Right kidney (tissue), 1 donor: ENCODE measurements around the gene GRAMD1A.
A peak's percentile ranks its signal among the peaks of the same experiment; 100 is the strongest.

Experiments
- DNase-seq: peaks from one replicate; pipeline ENCODE4 v3.0.0-alpha.2; 2016

Gene GRAMD1A

DNA sequence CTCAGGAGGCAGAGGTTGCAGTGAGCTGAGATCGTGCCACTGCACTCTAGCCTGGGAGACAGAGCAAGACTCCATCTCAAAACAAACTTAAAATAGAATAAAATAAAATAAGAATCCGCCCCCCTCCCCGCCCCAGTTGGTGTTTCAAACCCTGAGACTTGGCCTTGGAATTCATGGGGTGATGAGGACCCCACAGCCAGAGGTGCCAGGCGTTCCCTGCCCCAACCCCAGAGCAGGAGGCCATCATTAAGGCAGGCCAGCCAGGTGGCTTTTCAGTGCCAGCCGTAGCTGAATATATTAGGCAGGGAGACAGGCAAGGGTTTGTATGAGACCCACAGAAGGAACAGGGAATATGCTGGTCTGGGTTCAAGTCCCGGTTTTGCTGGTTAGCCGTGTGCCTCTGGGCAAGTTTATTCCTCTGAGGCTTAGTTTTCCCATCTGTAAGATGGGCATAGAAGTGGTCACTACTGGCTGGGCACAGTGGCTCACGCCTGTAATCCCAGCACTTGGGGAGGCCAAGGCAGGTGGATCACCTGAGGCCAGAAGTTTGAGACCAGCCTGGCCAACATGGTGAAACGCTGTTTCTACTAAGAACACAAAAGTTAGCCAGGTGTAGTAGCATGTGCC is 53.7 kb downstream of the GRAMD1A start:
- no peak for DNase-seq

DNA sequence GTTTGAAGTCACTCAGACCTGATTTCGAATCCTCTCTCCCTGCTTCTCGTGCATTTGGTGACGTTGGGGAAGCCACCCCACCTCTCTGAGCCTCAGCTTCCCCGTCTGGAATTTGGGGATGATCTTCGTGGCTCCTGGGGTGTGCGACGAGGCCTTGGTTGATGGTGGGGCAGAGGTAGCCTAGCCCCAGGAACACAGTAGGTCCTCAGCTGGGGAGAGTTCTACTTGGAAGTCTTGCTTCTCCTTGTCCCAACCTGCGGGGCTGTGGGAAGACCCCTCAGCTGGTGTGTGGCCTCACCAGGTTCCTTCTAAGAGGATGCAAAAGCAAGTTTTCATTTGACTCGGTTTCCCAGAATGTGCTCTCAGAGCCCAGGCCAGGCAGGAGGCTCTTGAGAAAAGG is 54.5 kb downstream of the GRAMD1A start:
- DNase-seq: no peak

DNA sequence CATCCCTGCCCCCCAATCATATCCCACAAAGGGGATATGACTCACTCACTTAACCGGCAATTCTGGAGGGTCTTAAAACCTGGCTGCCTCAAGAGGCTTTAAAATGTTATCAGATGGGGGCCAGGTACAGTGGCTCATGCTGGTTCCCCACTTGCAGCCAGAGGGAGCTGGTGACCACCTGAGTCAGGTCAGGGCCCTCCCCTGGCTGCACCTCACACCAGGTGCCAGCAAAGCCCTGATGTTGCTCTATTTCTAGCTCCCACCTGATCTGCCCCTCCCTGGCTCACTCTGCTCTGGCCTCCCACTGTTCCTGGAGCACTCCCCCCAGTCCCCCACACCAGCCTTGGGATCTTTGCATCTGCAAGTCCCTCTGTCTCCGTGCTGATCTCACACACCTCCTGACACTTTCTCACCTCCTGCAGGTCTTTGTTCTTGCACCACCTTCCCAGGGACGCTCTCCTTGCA is 55.6 kb downstream of the GRAMD1A start:
- DNase-seq: no peak

DNA sequence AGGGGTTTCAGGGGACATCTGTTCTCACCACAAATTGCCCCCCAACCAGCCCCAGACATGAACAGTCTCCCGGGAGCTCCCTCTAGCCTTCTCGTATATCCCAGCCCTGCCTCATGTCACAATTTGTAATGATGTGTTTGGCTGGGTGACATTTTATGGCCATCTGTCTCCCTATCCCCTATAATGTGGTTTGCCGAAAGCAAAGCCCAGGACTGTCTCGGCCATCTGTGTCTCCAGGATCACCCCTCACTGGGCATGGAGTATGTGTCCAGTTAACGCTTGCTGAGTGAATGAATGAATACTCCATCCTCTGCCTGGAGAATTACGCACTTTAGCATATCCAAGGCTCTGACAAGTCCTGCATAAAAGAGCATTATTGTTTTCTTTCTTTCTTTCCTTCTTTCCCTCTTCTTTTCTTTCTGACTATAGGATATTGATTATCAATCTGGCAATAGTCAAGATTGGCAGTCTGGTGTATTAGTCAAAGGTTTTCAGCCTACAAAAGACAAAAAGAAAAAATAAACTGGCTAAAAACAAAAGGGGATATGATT is 56.5 kb downstream of the GRAMD1A start:
- DNase-seq: no peak

DNA sequence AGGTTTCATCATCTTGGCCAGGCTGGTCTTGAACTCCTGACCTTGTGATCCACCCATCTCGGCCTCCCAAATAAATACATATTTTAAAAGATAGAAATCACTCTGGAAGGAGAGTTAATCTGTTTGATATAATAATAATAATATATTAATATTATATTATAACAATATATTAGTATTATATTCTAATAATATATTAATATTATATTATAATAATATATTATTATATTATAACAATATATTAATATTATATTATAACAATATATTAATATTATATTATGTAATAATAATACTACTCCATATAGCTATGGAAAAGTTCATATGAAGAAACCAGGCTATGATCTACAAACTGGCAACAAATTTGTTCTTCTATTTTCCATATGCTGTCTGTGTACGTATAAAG is 58.2 kb downstream of the GRAMD1A start:
- DNase-seq: no peak

DNA sequence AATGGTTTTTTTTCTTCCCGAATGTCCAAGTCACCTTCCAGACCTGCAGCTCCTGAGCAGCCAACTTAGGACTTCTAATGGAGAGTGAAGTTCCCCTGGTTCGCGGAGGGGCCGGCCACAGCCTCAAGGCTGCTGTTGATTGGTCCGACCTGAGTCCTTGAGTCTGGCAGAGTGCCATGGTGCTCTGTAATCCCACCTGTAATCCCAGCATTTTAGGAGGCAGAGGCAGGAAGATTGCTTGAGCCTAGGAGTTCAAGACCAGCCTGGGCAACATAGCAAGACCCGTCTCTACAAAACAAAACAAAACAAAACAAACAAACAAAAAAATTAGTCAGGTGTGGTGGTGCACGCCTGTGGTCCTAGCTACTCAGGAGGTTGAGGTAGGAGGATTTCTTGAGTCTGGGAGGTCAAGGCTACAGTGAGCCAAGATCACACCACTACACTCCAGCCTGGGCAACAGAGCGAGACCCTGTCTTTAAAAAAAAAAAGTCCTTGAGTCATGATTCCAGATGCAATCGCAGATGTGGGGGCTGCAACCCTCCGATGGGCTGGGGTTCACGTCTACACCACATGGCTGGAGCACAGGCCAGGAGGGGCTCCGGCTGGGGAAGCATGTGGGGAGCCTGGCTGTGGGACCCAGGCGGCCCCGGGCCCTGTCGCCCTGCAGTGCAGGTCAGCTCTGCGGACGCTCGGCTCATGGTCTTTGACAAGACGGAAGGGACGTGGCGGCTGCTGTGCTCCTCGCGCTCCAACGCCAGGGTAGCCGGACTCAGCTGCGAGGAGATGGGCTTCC is 59.1 kb downstream of the GRAMD1A start:
- no peak for DNase-seq

- no peak for DNase-seq
These were observed 59.6 kb downstream of the GRAMD1A start for GRCh38 chr19:35059799-35060091.

DNA sequence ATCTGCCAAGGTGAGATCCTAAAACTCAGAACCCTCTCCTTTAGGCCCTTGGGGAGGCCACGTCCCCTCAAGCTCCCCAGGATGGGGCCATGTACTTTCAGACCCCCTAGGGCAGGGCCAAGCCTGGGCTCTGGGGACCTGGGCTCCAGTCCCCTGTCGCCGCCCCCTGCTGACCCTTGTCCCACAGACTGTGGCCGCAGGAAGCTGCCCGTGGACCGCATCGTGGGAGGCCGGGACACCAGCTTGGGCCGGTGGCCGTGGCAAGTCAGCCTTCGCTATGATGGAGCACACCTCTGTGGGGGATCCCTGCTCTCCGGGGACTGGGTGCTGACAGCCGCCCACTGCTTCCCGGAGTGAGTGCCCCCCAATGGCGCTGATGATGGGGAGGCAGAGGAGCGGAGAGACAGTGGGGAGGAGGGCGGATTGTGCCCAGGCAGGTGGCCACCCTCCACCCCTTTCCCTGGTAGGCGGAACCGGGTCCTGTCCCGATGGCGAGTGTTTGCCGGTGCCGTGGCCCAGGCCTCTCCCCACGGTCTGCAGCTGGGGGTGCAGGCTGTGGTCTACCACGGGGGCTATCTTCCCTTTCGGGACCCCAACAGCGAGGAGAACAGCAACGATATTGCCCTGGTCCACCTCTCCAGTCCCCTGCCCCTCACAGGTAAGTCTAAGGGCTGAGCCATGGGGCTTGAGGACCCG is 60.2 kb downstream of the GRAMD1A start:
- DNase-seq: no peak

GRCh38 chr19:35061583-35062373 is 61.7 kb downstream of the GRAMD1A start:
- no peak for DNase-seq

DNA sequence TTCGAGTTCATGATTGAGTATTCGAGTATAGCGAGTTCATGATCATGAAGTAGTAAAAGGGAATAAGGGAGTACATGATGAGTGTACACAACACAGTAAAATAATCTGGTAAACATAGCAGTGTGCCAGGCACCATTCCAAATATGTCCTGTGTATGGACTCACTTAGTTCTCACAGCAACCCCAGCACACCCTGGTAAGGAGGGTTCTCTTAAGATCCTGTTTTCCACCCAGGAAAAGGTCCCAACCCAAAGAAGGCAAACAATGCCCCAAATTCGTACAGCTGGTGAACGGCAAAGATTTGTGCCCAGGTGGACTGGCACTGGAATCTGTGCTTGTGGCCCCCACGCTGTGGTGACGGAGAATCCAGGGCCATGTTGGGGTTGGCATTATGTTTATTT is 62.8 kb downstream of the GRAMD1A start:
- DNase-seq: no peak

GRCh38 chr19:35063940-35064818 is 64.1 kb downstream of the GRAMD1A start:
- no peak for DNase-seq

DNA sequence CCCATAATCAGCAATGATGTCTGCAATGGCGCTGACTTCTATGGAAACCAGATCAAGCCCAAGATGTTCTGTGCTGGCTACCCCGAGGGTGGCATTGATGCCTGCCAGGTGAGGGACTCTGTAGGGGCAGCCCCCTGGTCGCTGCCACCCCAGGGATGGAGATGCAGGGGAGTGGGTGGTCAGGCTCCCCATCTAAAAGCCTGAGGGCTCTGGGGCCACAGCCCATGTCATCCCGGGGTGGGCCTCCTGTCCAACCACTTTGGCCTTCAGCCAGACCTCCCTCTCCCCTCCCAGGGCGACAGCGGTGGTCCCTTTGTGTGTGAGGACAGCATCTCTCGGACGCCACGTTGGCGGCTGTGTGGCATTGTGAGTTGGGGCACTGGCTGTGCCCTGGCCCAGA is 65.5 kb downstream of the GRAMD1A start:
- no peak for DNase-seq

GRCh38 chr19:35066121-35066520 is 66.0 kb downstream of the GRAMD1A start:
- no peak for DNase-seq

DNA sequence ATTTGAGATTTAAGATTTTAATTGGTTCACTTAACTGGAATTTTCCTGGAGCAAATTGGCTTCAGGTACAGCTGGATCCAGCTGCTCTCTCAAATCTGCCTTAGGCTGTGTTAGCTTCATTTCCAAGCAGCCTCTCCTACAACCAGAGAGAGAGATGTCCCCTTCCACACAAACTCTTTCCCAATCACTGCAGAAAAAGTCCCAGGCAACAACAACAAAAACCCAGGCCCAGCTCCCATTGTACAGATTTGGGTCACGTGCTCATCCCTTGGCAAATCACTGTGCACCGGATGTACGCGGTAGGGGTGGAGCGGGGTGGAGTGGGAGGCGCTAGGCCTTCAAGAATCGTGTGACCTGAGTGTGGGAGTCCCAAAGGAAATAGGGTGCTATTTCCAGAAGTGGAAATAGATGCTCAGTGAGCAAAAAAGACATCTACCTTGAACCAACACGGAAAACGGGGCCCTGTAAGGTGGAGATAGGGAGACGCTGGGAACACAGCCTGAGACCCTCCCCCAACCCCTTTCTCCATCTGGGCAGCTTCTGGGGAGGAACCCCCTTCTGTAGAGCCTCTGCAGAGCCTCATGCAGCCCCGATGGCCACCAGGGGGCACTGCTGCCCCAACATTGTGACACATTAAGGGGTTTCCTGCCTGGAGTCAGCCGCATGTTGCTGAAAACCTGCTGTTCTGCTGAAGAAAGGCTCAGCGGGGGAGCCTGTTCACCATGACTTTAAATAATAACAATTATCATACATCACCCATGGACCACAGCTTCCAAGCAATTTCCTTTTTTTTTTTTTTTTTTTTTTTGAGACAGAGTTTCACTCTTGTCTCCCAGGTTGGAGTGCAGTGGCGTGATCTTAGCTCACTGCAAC is 66.8 kb downstream of the GRAMD1A start:
- peak; percentile 53 for DNase-seq

- no peak for DNase-seq
These were observed 69.0 kb downstream of the GRAMD1A start for GRCh38 chr19:35068941-35069634.

DNA sequence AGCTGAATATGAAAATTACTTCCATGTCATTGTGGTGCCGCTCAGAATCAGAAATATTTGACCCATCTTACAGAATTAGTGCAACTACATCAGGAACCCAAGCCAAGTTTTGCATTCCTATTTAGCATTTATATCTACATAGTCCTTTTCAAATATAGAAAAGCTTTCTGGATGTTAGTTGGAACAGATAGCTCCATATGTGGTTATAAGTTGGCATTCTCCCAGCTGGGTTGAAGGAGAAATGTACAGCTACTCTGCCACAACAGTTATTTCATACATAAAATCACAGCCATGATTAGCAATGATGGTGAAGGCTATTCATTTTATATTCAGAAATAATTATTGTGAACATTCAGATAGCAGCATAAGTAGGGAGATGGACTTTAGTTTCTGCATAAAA is 69.6 kb downstream of the GRAMD1A start:
- DNase-seq: no peak

GRCh38 chr19:35070471-35070870 is 70.3 kb downstream of the GRAMD1A start:
- no peak for DNase-seq

- DNase-seq: no peak
These were observed 73.4 kb downstream of the GRAMD1A start for GRCh38 chr19:35073516-35073915.

- no peak for DNase-seq
These were observed 73.8 kb downstream of the GRAMD1A start for GRCh38 chr19:35073941-35074340.
